Measurements from ENCODE around the gene TTBK1. TPM values are rescaled to one million over a fixed set of nuclear protein-coding genes. Genes with fewer than 3 reads are reported as not detected.

TTBK1 gene
- polyA plus RNA-seq, 2 of the 4 experiments (the other 2 are of a cell fraction): 0.04 TPM; not detected in 1

- H3K27ac ChIP-seq: peak overlapping the region; percentile 62 to 80
- peak; percentile 15 to 72; a peak in 4 of 6 replicates for ATAC-seq
- POLR2A ChIA-PET: no interaction called here
- no peaks in the 10 kb centered on the region for H3K9me3 ChIP-seq
- CTCF ChIA-PET: no interaction called here
- H3K4me3 ChIP-seq: no peak overlapping the region
- peak in 1 of 2 experiments; percentile 32 for DNase-seq (ENCODE audit: low read depth in 1 of 2, low spot score in 1 of 2)
- TF ChIP-seq BCL3 (IDR thresholded peaks at IDR 0.05): no peak
- TF ChIP-seq ATOH8 (CRISPR knock-in tag; IDR thresholded peaks at IDR 0.05; ENCODE audit: low read depth): no peak
- TF ChIP-seq HDAC2 (IDR thresholded peaks at IDR 0.05): no peak
- no peak for TF ChIP-seq PHF8 (IDR thresholded peaks at IDR 0.05; ENCODE audit: borderline replicate concordance, low read depth)
- TF ChIP-seq RAD21 (conservative IDR thresholded peaks at IDR 0.05 in 1 of 2, IDR thresholded peaks at IDR 0.05 in 1 of 2): no peak
- no peak for TF ChIP-seq CTCF (IDR thresholded peaks at IDR 0.05)
- no peak for TF ChIP-seq HES2 (IDR thresholded peaks at IDR 0.05)
- TF ChIP-seq NPAS2 (CRISPR knock-in tag; IDR thresholded peaks at IDR 0.05; ENCODE audit: borderline replicate concordance): no peak
- no peak for TF ChIP-seq NR3C1 (IDR thresholded peaks at IDR 0.05)
- TF ChIP-seq RNF2 (IDR thresholded peaks at IDR 0.05; ENCODE audit: borderline replicate concordance, low read depth): no peak
- H3K4me2 ChIP-seq: peak overlapping the region; percentile 45
- no peak for FAIRE-seq
- H3K4me1 ChIP-seq: peaks cover 52% of the 10 kb centered on the region
- WGBS (ENCODE audit: missing lambda C conversion rate): 74% methylated on average over 9 of the region's 13 CpGs
Observed at GRCh38 chr6:43277643-43278523, 34.6 kb downstream of the TTBK1 start.

- H3K9me3 ChIP-seq: no peaks in the 10 kb centered on the region
- DNase-seq (ENCODE audit: low read depth in 1 of 2, low spot score in 1 of 2) (peak in 1 of 2 experiments; percentile 50), FAIRE-seq (no peak), ATAC-seq (peak; percentile 51 to 76; a peak in 5 of 6 replicates)
- H3K4me3 ChIP-seq: no peak overlapping the region
- ChIA-PET CTCF (no interaction called here), POLR2A (no interaction called here)
- H3K4me2 ChIP-seq: peak overlapping the region; percentile 45
- TF ChIP-seq EHF (CRISPR knock-in tag; IDR thresholded peaks at IDR 0.05) (no peak), BHLHE40 (IDR thresholded peaks at IDR 0.05; ENCODE audit: low read depth, low read length) (no peak), CBX2 (IDR thresholded peaks at IDR 0.05; ENCODE audit: borderline replicate concordance, low read depth) (no peak), FOXS1 (CRISPR knock-in tag; IDR thresholded peaks at IDR 0.05) (no peak), KDM1A (IDR thresholded peaks at IDR 0.05; ENCODE audit: low read depth) (no peak), KDM5A (IDR thresholded peaks at IDR 0.05) (no peak), PBX3 (IDR thresholded peaks at IDR 0.05) (no peak), HOXB5 (CRISPR knock-in tag; IDR thresholded peaks at IDR 0.05) (no peak), HOXB13 (CRISPR knock-in tag; IDR thresholded peaks at IDR 0.05; ENCODE audit: low read depth) (no peak), MAX (IDR thresholded peaks at IDR 0.05) (no peak), TFCP2L1 (CRISPR knock-in tag; IDR thresholded peaks at IDR 0.05) (no peak)
- peak overlapping the region; percentile 62 to 80 for H3K27ac ChIP-seq
- 33% methylated on average over 4 of the region's 4 CpGs for WGBS (ENCODE audit: missing lambda C conversion rate)
- peaks cover 52% of the 10 kb centered on the region for H3K4me1 ChIP-seq
Observed at GRCh38 chr6:43278524-43279078, 35.3 kb downstream of the TTBK1 start.

All from A549 (cell line).